Heart right ventricle (tissue), 16 donors: ENCODE results near the gene ADGRA3. TPM values are rescaled to one million over a fixed set of nuclear protein-coding genes. Genes with fewer than 3 reads are reported as not detected.
A peak's percentile ranks its signal among the peaks of the same experiment; 100 is the strongest.
"Not testable (repeated sequence)": the region's sequence is repeated elsewhere in the genome, so short reads cannot be mapped to it uniquely, and the experiment has no call there.

ENCODE experiments used
- ATAC-seq, 8 donors: fragments of 200-7000 bp; cut with Tn5 transposase; one replicate each; pipeline ENCODE4 v1.9.1; 2020; ENCODE audit warnings: mild to moderate bottlenecking in 8 of 8, moderate library complexity in 8 of 8, moderate number of reproducible peaks in 1 of 8
- DNase-seq, 2 donors: peaks; one replicate each; pipeline ENCODE4 v3.0.0-alpha.2; 2020
- H3K27ac ChIP-seq, 10 donors: fragments of 200-600 bp; sonication (generic) in 2 of 10; one replicate each; pipeline versions ENCODE4 v1.5.0 to v1.8.0; 2020 to 2022; ENCODE audit warnings: mild to moderate bottlenecking in 3 of 10
- H3K27me3 ChIP-seq, 7 donors: fragments of 200-600 bp; one replicate each; pipeline ENCODE4 v1.8.0; 2021 to 2022; ENCODE audit warnings: mild to moderate bottlenecking in 2 of 7
- H3K36me3 ChIP-seq, 9 donors: fragments of 200-600 bp; sonication (generic) in 1 of 9; one replicate each; pipeline versions ENCODE4 v1.5.0 to v1.8.0; 2020 to 2022; ENCODE audit warnings: mild to moderate bottlenecking in 2 of 9
- H3K4me1 ChIP-seq, 9 donors: fragments of 200-600 bp; sonication (generic) in 1 of 9; one replicate each; pipeline versions ENCODE4 v1.5.0 to v1.8.0; 2020 to 2022; ENCODE audit warnings: mild to moderate bottlenecking in 4 of 9
- H3K4me3 ChIP-seq, 10 donors: fragments of 200-600 bp; sonication (generic) in 2 of 10; one replicate each; pipeline versions ENCODE4 v1.5.0 to v1.8.0; 2020 to 2022; ENCODE audit warnings: mild to moderate bottlenecking in 7 of 10, moderate library complexity in 2 of 10
- H3K9me3 ChIP-seq, 11 donors: fragments of 200-600 bp in 10 of 11; sonication (generic) in 2 of 11; one replicate each; pipeline versions ENCODE4 v1.5.0 to v1.8.0; 2013 to 2022; ENCODE audit warnings: mild to moderate bottlenecking in 2 of 11, control low read depth in 1 of 11, moderate library complexity in 1 of 11
- WGBS, 2 donors: extraction: QIAGEN DNeasy Blood & Tissue Kit; methylation state at CpG; one replicate each; pipeline ENCODE4 v1.1.7; 2013; ENCODE audit warnings: inconsistent platforms in 1 of 2; 5-methylcytosine and 5-hydroxymethylcytosine counted together
- intact Hi-C, 10 donors: fragments of 100-400 bp; cut with DNase I; formaldehyde crosslinking; loops; one replicate each; pipeline versions ENCODE4 v1.11.1 to v1.14.2; 2022
- polyA plus RNA-seq, 2 donors: library from polyadenylated mRNA; stranded (reverse); fragments of 200-250 nt; gene quantifications; one replicate each; pipeline ENCODE4 v1.2.3, GENCODE V29; 2013
- total RNA-seq, 10 donors: library from RNA; stranded (reverse); fragmentation: NEBNext Ultra II Directional in 3 of 10; extraction: Animal tissue kit (Norgen Biotek cat#: 25700) in 3 of 10; gene quantifications; one replicate each; pipeline versions ENCODE4 v1.2.1 to v1.2.4, GENCODE V29; 2021 to 2023
- TF ChIP-seq, protein P1 (sequence below), 9 donors: fragments of 200-600 bp; sonication (generic) in 2 of 9; IDR thresholded peaks; one replicate each; pipeline versions ENCODE4 v1.5.0 to v1.8.0; 2021 to 2022; ENCODE audit warnings: antibody characterized with exemption in 9 of 9, mild to moderate bottlenecking in 5 of 9, moderate library complexity in 1 of 9
- donor health status: Arrhythmogenic right ventricular cardiomyopathy.
- donor health status: ischemic (EF 13 %, LVEDD 7.1; RV severe dilation, severe dysfunction).
- donor health status: healthy with polysubstance abuse.
- donor health status: DM: no; HTN: yes; CAD: no.
- donor health status: DM: no; HTN: no; CAD: no.
- donor health status: ischemic (EF 25% LVEDD 6.9; RV normal size, moderate dysfunction).
- donor health status: ischemic (EF 25% LVEDD 5.7; RV mildly dilated, moderate dysfunction).
- donor health status: healthy.
- donor health status: DM: yes; HTN: yes; CAD: no.
- donor health status: Ischemic cardiomyopathy.
- donor health status: ischemic (EF 35%, LVEDD 5.7; RV mildly dilated, moderate dysfunction).
- donor health status: nonischemic (EF 11% LVEDD 7.7; RV severe dilation, severe dysfunction).
- donor health status: DM: yes; HTN: yes; CAD: no.
- donor health status: PGD.
- donor health status: ischemic (EF 29% LVEDD 5.4; RV normal size, mild dysfunction).
- donor health status: nonischemic (EF 23%, LVEDD 6.1; RV moderate dilation, normal function).

Gene ADGRA3
- total and polyA plus RNA-seq, 12 donors, result 4.9 to 29.5 (median 20.8) TPM

DNA sequence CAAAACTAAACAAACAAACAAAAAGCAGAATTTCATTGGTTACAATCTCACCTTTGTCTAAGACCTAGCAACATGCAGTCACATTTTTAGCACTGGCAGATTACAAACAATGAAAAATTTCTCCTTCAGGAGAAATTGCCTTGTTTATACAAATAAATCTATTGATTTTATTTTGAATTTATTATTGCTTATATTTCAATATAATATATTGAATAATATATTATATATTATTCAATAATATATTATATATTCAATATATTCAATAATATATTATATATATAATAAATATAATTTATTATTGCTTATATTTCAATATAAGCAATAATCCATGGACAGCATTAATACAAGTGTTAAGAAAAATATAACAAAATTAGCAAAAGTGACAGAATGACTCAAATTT, 131.7 kb downstream of the ADGRA3 start:
- DNase-seq (no peak), ATAC-seq (no peak)
- no peaks in the 10 kb centered on the region for H3K9me3 ChIP-seq
- TF ChIP-seq, protein P1, sequence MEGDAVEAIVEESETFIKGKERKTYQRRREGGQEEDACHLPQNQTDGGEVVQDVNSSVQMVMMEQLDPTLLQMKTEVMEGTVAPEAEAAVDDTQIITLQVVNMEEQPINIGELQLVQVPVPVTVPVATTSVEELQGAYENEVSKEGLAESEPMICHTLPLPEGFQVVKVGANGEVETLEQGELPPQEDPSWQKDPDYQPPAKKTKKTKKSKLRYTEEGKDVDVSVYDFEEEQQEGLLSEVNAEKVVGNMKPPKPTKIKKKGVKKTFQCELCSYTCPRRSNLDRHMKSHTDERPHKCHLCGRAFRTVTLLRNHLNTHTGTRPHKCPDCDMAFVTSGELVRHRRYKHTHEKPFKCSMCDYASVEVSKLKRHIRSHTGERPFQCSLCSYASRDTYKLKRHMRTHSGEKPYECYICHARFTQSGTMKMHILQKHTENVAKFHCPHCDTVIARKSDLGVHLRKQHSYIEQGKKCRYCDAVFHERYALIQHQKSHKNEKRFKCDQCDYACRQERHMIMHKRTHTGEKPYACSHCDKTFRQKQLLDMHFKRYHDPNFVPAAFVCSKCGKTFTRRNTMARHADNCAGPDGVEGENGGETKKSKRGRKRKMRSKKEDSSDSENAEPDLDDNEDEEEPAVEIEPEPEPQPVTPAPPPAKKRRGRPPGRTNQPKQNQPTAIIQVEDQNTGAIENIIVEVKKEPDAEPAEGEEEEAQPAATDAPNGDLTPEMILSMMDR (IDR thresholded peaks at IDR 0.05), result no peak
- H3K27me3 ChIP-seq, result no peaks in the 10 kb centered on the region
- intact Hi-C loops, result no loop called here
- no peak overlapping the region for H3K4me3 ChIP-seq
- H3K27ac ChIP-seq, result no peak overlapping the region
- peaks cover 0 to 25% (median 0%) of the 10 kb centered on the region in 9 donors for H3K36me3 ChIP-seq
- peaks cover 0 to 9% (median 0%) of the 10 kb centered on the region in 9 donors for H3K4me1 ChIP-seq

GRCh38 chr4:22382216-22382615, 133.7 kb downstream of the ADGRA3 start:
- H3K27ac ChIP-seq, H3K9me3 ChIP-seq, H3K4me1 ChIP-seq, ATAC-seq, intact Hi-C loops, DNase-seq, H3K27me3 ChIP-seq: not testable (repeated sequence)
- Histone ChIP-seq H3K36me3 (peaks cover 0 to 14% (median 0%) of the 10 kb centered on the region in 9 donors), H3K4me3 (peak overlapping the region in 1 of 10 donors; percentile 13)
- WGBS, 2 donors, result 44 to 49% methylated on average over 3 of the region's 3 CpGs

DNA sequence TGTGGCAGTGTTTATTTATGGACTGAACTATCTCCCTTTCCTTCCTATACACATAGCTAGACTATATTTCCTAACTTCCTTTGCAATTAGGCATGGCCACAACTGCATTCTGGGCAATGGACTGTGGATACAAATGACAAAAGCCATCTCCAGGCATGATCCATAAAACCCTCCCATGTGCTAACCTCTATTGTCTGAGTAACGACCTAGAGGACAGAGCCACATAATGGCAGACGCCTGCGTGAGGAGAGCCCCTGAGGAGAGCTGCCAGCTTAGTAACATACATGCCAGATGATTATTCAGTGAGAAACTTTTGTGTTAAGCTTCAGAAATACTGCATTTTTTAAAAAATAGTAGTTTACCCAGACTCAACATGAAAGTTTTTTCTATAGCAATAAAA, 142.9 kb downstream of the ADGRA3 start:
- intact Hi-C loops, result no loop called here
- Histone ChIP-seq H3K4me1 (no peaks in the 10 kb centered on the region), H3K27ac (no peak overlapping the region), H3K27me3 (no peaks in the 10 kb centered on the region), H3K36me3 (no peaks in the 10 kb centered on the region), H3K9me3 (no peaks in the 10 kb centered on the region), H3K4me3 (no peak overlapping the region)
- 68 to 79% methylated on average over 3 of the region's 3 CpGs for WGBS, 2 donors
- TF ChIP-seq, protein P1 (IDR thresholded peaks at IDR 0.05), result no peak
- DNase-seq (no peak), ATAC-seq (no peak)

- WGBS, 2 donors, result 77 to 84% methylated on average over 8 of the region's 8 CpGs
- no peaks in the 10 kb centered on the region for H3K4me1 ChIP-seq
- no peaks in the 10 kb centered on the region for H3K36me3 ChIP-seq
- TF ChIP-seq, protein P1 (IDR thresholded peaks at IDR 0.05), result no peak
- no peaks in the 10 kb centered on the region for H3K27me3 ChIP-seq
- no peaks in the 10 kb centered on the region for H3K9me3 ChIP-seq
- intact Hi-C loops, result no loop called here
- no peak overlapping the region for H3K4me3 ChIP-seq
- DNase-seq (no peak), ATAC-seq (no peak)
- H3K27ac ChIP-seq, result no peak overlapping the region
Measured at GRCh38 chr4:22369901-22370562, 145.8 kb downstream of the ADGRA3 start.

GRCh38 chr4:22363787-22364186, 152.1 kb downstream of the ADGRA3 start:
- H3K9me3 ChIP-seq, result peaks cover 0 to 10% (median 0%) of the 10 kb centered on the region in 11 donors
- no peaks in the 10 kb centered on the region for H3K36me3 ChIP-seq
- 66 to 76% methylated on average over 2 of the region's 2 CpGs for WGBS, 2 donors
- no peak for ATAC-seq
- TF ChIP-seq, protein P1 (IDR thresholded peaks at IDR 0.05), result no peak
- H3K4me3 ChIP-seq, result no peak overlapping the region
- no peaks in the 10 kb centered on the region for H3K27me3 ChIP-seq
- no peak for DNase-seq
- H3K27ac ChIP-seq, result no peak overlapping the region
- H3K4me1 ChIP-seq, result no peaks in the 10 kb centered on the region
- intact Hi-C loops, result no loop called here
